A549 (cell line): Measurements from ENCODE around the gene BCL2L1.

Experiments used
- CEBPB ChIP-seq, 2 experiments: fragments of >200 bp in 1 of 2; sonication (Bioruptor Twin) in 1 of 2; formaldehyde crosslinking in 1 of 2; IDR thresholded peaks; 2 replicates each; pipeline ENCODE4 v1.6.1; 2012 to 2016
- EP300 ChIP-seq, 2 experiments: fragments of >200 bp; sonication (Bioruptor Twin); formaldehyde crosslinking; IDR thresholded peaks; 2 replicates in 1 of 2; 3 replicates in 1 of 2; pipeline ENCODE4 v1.6.1; 2016 to 2017
- JUN ChIP-seq, 2 experiments: fragments of >200 bp; sonication (Bioruptor Twin); formaldehyde crosslinking; IDR thresholded peaks; 2 replicates in 1 of 2; 3 replicates in 1 of 2; pipeline ENCODE4 v1.6.1; 2016 to 2017
- POLR2A ChIP-seq: IDR thresholded peaks from 2 replicates; pipeline ENCODE4 v1.6.1; 2012; ENCODE audit warnings: mild to moderate bottlenecking, low read length
- SMC3 ChIP-seq: fragments of >200 bp; sonication (Bioruptor Twin); formaldehyde crosslinking; IDR thresholded peaks from 3 replicates; pipeline ENCODE4 v1.6.1; 2018; ENCODE audit warnings: inconsistent platforms
- SREBF2 ChIP-seq: fragments of 450-650 bp; IDR thresholded peaks from 2 replicates; pipeline ENCODE4 v1.6.1; 2014; ENCODE audit warnings: mild to moderate bottlenecking, moderate library complexity
- TFCP2L1 ChIP-seq: fragments of 250-450 bp; sonication (Bioruptor Pico); IDR thresholded peaks from 2 replicates; pipeline ENCODE4 v1.5.0; 2021; ENCODE audit warnings: mild to moderate bottlenecking
- TP53 ChIP-seq: fragments of 250-450 bp; sonication (Bioruptor Pico); IDR thresholded peaks from 2 replicates; pipeline ENCODE4 v1.5.0; 2021; ENCODE audit warnings: mild to moderate bottlenecking, moderate library complexity
- TF ChIP-seq, protein P1 (sequence below): fragments of >200 bp; sonication (Bioruptor Twin); formaldehyde crosslinking; IDR thresholded peaks from 3 replicates; pipeline ENCODE4 v1.5.1; 2016
- TF ChIP-seq, protein P2 (sequence below): IDR thresholded peaks from 2 replicates; pipeline ENCODE4 v1.6.1; 2012

DNA sequence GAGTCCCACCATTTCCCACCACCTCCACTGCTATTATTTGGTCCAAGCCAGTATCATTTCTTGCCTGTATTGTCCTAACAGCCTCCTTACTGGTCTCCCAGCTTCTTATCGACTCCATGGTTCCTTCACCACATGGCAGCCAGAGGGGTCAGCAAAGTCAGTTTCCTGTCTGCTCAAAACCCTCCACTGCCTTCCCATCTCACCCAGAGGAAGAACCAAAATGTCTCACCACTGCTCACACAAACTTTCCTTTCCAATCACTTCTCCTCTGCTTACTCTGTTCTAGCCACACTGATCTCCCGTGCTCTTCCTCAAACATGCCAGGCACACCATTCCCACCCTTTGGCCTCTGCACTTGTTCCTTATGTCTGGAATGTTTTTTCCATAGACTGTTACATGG, 39.7 kb downstream of the BCL2L1 start:
- TF ChIP-seq, protein P1, sequence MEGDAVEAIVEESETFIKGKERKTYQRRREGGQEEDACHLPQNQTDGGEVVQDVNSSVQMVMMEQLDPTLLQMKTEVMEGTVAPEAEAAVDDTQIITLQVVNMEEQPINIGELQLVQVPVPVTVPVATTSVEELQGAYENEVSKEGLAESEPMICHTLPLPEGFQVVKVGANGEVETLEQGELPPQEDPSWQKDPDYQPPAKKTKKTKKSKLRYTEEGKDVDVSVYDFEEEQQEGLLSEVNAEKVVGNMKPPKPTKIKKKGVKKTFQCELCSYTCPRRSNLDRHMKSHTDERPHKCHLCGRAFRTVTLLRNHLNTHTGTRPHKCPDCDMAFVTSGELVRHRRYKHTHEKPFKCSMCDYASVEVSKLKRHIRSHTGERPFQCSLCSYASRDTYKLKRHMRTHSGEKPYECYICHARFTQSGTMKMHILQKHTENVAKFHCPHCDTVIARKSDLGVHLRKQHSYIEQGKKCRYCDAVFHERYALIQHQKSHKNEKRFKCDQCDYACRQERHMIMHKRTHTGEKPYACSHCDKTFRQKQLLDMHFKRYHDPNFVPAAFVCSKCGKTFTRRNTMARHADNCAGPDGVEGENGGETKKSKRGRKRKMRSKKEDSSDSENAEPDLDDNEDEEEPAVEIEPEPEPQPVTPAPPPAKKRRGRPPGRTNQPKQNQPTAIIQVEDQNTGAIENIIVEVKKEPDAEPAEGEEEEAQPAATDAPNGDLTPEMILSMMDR: no peak
- TF ChIP-seq, protein P2, sequence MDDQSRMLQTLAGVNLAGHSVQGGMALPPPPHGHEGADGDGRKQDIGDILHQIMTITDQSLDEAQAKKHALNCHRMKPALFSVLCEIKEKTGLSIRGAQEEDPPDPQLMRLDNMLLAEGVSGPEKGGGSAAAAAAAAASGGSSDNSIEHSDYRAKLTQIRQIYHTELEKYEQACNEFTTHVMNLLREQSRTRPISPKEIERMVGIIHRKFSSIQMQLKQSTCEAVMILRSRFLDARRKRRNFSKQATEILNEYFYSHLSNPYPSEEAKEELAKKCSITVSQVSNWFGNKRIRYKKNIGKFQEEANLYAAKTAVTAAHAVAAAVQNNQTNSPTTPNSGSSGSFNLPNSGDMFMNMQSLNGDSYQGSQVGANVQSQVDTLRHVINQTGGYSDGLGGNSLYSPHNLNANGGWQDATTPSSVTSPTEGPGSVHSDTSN: no peak
- no peak for TF ChIP-seq POLR2A
- TF ChIP-seq CEBPB (IDR thresholded peaks at IDR 0.05): no peak
- no peak for TF ChIP-seq SREBF2
- no peak for TF ChIP-seq TFCP2L1
- TF ChIP-seq EP300 (IDR thresholded peaks at IDR 0.05): no peak
- TF ChIP-seq SMC3: no peak
- no peak for TF ChIP-seq TP53
- no peak for TF ChIP-seq JUN (IDR thresholded peaks at IDR 0.05)
